Astrocyte of the cerebellum (primary cell): Measurements from ENCODE around the gene WWC2.

Source experiments
- DNase-seq: peaks from one replicate; pipeline ENCODE4 v3.0.0-alpha.2; 2011; ENCODE audit warnings: low read depth
- H3K4me3 ChIP-seq: 2 replicates; pipeline ENCODE4 v1.5.1; 2011; ENCODE audit warnings: mild to moderate bottlenecking, low read depth, low read length, moderate library complexity
- CTCF ChIP-seq: IDR thresholded peaks from 2 replicates; pipeline ENCODE4 v1.5.1; 2012; ENCODE audit warnings: low read length, low read depth, moderate library complexity, mild to moderate bottlenecking; ENCODE audit errors: missing control alignments
- in situ Hi-C: cut with HindIII; loops from 2 replicates; pipeline ENCODE4 v1.10.0; 2017; ENCODE audit warnings: low sequenced_read_pairs

The WWC2 gene

DNA sequence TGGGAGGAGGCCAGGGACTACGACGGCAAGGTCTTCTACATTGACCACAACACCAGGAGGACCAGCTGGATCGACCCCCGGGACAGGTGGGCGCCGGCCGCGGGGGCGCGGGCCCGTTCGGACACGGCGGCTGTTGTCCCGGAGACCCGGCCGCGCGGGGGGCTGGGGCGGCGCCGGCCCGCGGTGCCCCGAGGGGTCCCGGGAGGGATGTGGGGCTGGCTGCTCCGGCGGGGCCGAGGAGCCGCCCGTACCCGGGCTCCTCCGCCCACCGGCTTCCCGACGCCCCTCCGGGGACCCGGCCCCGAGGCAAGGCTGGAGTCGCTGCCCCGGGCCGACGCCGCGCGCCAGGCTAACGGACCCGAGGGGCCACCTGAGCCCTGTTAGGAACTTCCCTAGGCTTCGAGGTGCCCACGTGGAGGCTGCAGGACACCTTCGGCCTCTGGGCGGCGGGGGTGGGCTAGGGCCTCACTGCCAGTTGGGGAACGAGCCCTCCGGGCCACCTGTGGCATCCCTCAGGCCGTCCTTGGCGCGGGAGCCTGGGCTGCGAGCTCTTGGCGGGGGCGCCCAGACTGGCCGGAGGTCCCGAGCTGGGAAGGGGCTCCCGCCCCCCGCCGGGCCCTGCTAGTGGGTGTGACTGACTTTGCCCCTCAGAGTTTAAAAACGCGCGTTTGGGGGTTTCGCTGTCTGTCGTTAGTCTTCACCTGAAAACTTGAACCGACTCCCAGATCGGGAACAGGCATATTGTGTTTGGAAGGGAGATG lies 660 bp downstream of the WWC2 start:
- H3K4me3 ChIP-seq: peak overlapping the region; percentile 87
- TF ChIP-seq CTCF: peak; percentile 23
- in situ Hi-C loops: no loop called here
- no peak for DNase-seq

- peak overlapping the region; percentile 87 for H3K4me3 ChIP-seq
- in situ Hi-C loops: no loop called here
- no peak for TF ChIP-seq CTCF
- no peak for DNase-seq
Observed at GRCh38 chr4:183100298-183100599, 1.2 kb downstream of the WWC2 start.

GRCh38 chr4:183100827-183101226 lies 1.8 kb downstream of the WWC2 start:
- in situ Hi-C loops: no loop called here
- TF ChIP-seq CTCF: no peak
- peak overlapping the region; percentile 87 for H3K4me3 ChIP-seq
- DNase-seq: no peak

- in situ Hi-C loops: no loop called here
- no peak overlapping the region for H3K4me3 ChIP-seq
- no peak for TF ChIP-seq CTCF
- no peak for DNase-seq
Observed at GRCh38 chr4:183101956-183102480, 3.0 kb downstream of the WWC2 start.

DNA sequence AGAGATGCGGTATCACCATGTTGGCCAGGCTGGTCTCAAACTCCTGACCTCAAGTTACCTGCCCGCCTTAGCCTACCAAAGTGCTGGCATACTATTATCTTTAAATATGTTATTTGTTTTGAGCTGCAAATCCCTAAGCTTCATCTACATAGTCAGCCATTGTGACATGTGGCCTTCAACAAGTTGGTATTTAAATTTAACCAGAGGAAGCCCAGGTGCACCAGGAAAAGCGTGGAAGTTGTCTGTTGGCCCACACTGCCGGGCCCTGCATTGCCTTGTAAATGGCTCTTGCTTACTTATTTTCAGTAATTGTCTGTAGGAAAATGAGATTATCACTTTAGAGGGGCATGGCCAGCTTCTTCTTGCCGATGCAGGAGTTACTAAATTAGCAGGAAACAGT lies 6.0 kb downstream of the WWC2 start:
- no peak overlapping the region for H3K4me3 ChIP-seq
- DNase-seq: no peak
- in situ Hi-C loops: no loop called here
- TF ChIP-seq CTCF: no peak

DNA sequence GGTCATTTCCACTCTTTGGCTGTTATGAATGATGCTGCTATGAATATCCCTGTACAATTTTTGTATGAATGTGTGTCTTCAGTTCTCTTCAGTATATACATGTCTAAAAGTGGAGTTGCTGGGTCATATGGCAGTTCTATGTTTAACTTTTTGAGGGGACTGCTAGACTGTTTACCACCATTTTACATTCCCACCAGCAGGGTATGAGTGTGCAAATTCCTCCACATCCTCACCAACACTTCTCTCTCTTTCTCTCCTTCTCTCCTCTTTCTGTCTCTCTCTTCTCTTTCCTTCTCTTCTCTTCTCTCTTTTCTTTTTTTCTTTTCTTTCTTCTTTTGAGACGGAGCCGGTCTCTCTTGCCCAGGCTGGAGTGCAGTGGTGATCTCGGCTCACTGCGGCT lies 7.8 kb downstream of the WWC2 start:
- no peak for DNase-seq
- peak; percentile 17 for TF ChIP-seq CTCF
- H3K4me3 ChIP-seq: no peak overlapping the region
- in situ Hi-C loops: no loop called here
